ENCODE measurements around the gene ID1.
"Not testable (repeated sequence)": the region's sequence is repeated elsewhere in the genome, so short reads cannot be mapped to it uniquely, and the experiment has no call there.

ID1 gene

GRCh38 chr20:31587545-31588389 lies 17.3 kb upstream of the ID1 start:
- Mint-ChIP-seq H3K4me1 (ENCODE audit: low read depth) (peaks cover 5% of the 10 kb centered on the region), H3K27ac (no peak overlapping the region), H3K9me3 (ENCODE audit: low read depth) (no peaks in the 10 kb centered on the region), H3K36me3 (no peaks in the 10 kb centered on the region), H3K4me3 (peak overlapping the region; percentile 80), H3K27me3 (peaks cover 8% of the 10 kb centered on the region)

GRCh38 chr20:31590717-31591225 lies 14.3 kb upstream of the ID1 start:
- Mint-ChIP-seq H3K27ac (no peak overlapping the region), H3K4me1 (ENCODE audit: low read depth) (peaks cover 5% of the 10 kb centered on the region), H3K36me3 (no peaks in the 10 kb centered on the region), H3K9me3 (ENCODE audit: low read depth) (no peaks in the 10 kb centered on the region), H3K27me3 (peaks cover 7% of the 10 kb centered on the region), H3K4me3 (no peak overlapping the region)

GRCh38 chr20:31593221-31594001 lies 11.7 kb upstream of the ID1 start:
- peaks cover 2% of the 10 kb centered on the region for H3K27me3 Mint-ChIP-seq
- no peak overlapping the region for H3K4me3 Mint-ChIP-seq
- no peaks in the 10 kb centered on the region for H3K36me3 Mint-ChIP-seq
- peaks cover under 1% of the 10 kb centered on the region for H3K4me1 Mint-ChIP-seq (ENCODE audit: low read depth)
- no peaks in the 10 kb centered on the region for H3K9me3 Mint-ChIP-seq (ENCODE audit: low read depth)
- H3K27ac Mint-ChIP-seq = no peak overlapping the region

GRCh38 chr20:31594002-31594557 lies 11.0 kb upstream of the ID1 start:
- H3K4me3 Mint-ChIP-seq = no peak overlapping the region
- peaks cover 2% of the 10 kb centered on the region for H3K27me3 Mint-ChIP-seq
- H3K9me3 Mint-ChIP-seq (ENCODE audit: low read depth) = no peaks in the 10 kb centered on the region
- H3K4me1 Mint-ChIP-seq (ENCODE audit: low read depth) = no peaks in the 10 kb centered on the region
- H3K27ac Mint-ChIP-seq = no peak overlapping the region
- H3K36me3 Mint-ChIP-seq = no peaks in the 10 kb centered on the region

- H3K4me1 Mint-ChIP-seq (ENCODE audit: low read depth) = no peaks in the 10 kb centered on the region
- peaks cover 2% of the 10 kb centered on the region for H3K27me3 Mint-ChIP-seq
- no peak overlapping the region for H3K4me3 Mint-ChIP-seq
- no peaks in the 10 kb centered on the region for H3K9me3 Mint-ChIP-seq (ENCODE audit: low read depth)
- no peak overlapping the region for H3K27ac Mint-ChIP-seq
- H3K36me3 Mint-ChIP-seq = no peaks in the 10 kb centered on the region
These were observed 10.3 kb upstream of the ID1 start for GRCh38 chr20:31594558-31595379.

- H3K27ac Mint-ChIP-seq = no peak overlapping the region
- H3K27me3 Mint-ChIP-seq = peaks cover 2% of the 10 kb centered on the region
- H3K9me3 Mint-ChIP-seq (ENCODE audit: low read depth) = no peaks in the 10 kb centered on the region
- H3K4me3 Mint-ChIP-seq = no peak overlapping the region
- H3K36me3 Mint-ChIP-seq = no peaks in the 10 kb centered on the region
- H3K4me1 Mint-ChIP-seq (ENCODE audit: low read depth) = no peaks in the 10 kb centered on the region
These were observed 9.8 kb upstream of the ID1 start for GRCh38 chr20:31595380-31595653.

- no peak overlapping the region for H3K27ac Mint-ChIP-seq
- peaks cover 2% of the 10 kb centered on the region for H3K27me3 Mint-ChIP-seq
- H3K36me3 Mint-ChIP-seq = no peaks in the 10 kb centered on the region
- no peaks in the 10 kb centered on the region for H3K9me3 Mint-ChIP-seq (ENCODE audit: low read depth)
- H3K4me1 Mint-ChIP-seq (ENCODE audit: low read depth) = no peaks in the 10 kb centered on the region
- no peak overlapping the region for H3K4me3 Mint-ChIP-seq
These were observed 9.3 kb upstream of the ID1 start for GRCh38 chr20:31595654-31596411.

GRCh38 chr20:31596412-31596715 lies 8.7 kb upstream of the ID1 start:
- not testable (repeated sequence) for H3K27ac Mint-ChIP-seq; H3K4me3 Mint-ChIP-seq; H3K9me3 Mint-ChIP-seq (ENCODE audit: low read depth); H3K4me1 Mint-ChIP-seq (ENCODE audit: low read depth); H3K36me3 Mint-ChIP-seq; H3K27me3 Mint-ChIP-seq

GRCh38 chr20:31596831-31597480 lies 8.1 kb upstream of the ID1 start:
- H3K9me3 Mint-ChIP-seq (ENCODE audit: low read depth) = no peaks in the 10 kb centered on the region
- no peak overlapping the region for H3K27ac Mint-ChIP-seq

GRCh38 chr20:31597481-31597855 lies 7.6 kb upstream of the ID1 start:
- Mint-ChIP-seq H3K27me3 (peaks cover 2% of the 10 kb centered on the region), H3K4me1 (ENCODE audit: low read depth) (no peaks in the 10 kb centered on the region), H3K36me3 (no peaks in the 10 kb centered on the region), H3K4me3 (no peak overlapping the region), H3K9me3 (ENCODE audit: low read depth) (no peaks in the 10 kb centered on the region), H3K27ac (no peak overlapping the region)

More at GRCh38 chr20:31596831-31597480, 8.1 kb upstream of the ID1 start:
- H3K27me3 Mint-ChIP-seq = peaks cover 2% of the 10 kb centered on the region
- H3K4me3 Mint-ChIP-seq = no peak overlapping the region
- H3K4me1 Mint-ChIP-seq (ENCODE audit: low read depth) = no peaks in the 10 kb centered on the region
- no peaks in the 10 kb centered on the region for H3K36me3 Mint-ChIP-seq

GRCh38 chr20:31602431-31602778 lies 2.7 kb upstream of the ID1 start:
- Mint-ChIP-seq H3K27me3 (peaks cover 14% of the 10 kb centered on the region), H3K36me3 (no peaks in the 10 kb centered on the region), H3K9me3 (ENCODE audit: low read depth) (no peaks in the 10 kb centered on the region), H3K27ac (no peak overlapping the region), H3K4me3 (no peak overlapping the region), H3K4me1 (ENCODE audit: low read depth) (peaks cover 26% of the 10 kb centered on the region)

GRCh38 chr20:31602779-31603441 lies 2.2 kb upstream of the ID1 start:
- H3K27ac Mint-ChIP-seq = no peak overlapping the region
- H3K4me1 Mint-ChIP-seq (ENCODE audit: low read depth) = peaks cover 26% of the 10 kb centered on the region
- H3K36me3 Mint-ChIP-seq = no peaks in the 10 kb centered on the region
- peak overlapping the region; percentile 51 for H3K4me3 Mint-ChIP-seq
- H3K9me3 Mint-ChIP-seq (ENCODE audit: low read depth) = no peaks in the 10 kb centered on the region
- peaks cover 18% of the 10 kb centered on the region for H3K27me3 Mint-ChIP-seq

- H3K4me1 Mint-ChIP-seq (ENCODE audit: low read depth) = peaks cover 26% of the 10 kb centered on the region
- peak overlapping the region; percentile 93 for H3K4me3 Mint-ChIP-seq
- no peak overlapping the region for H3K27ac Mint-ChIP-seq
- H3K27me3 Mint-ChIP-seq = peaks cover 20% of the 10 kb centered on the region
- no peaks in the 10 kb centered on the region for H3K9me3 Mint-ChIP-seq (ENCODE audit: low read depth)
- no peaks in the 10 kb centered on the region for H3K36me3 Mint-ChIP-seq
These were observed 1.1 kb upstream of the ID1 start for GRCh38 chr20:31603822-31604566.
